ENCODE measurements around the gene REXO1.
"Not testable (repeated sequence)": the region's sequence is repeated elsewhere in the genome, so short reads cannot be mapped to it uniquely, and the experiment has no call there.

Gene REXO1

DNA sequence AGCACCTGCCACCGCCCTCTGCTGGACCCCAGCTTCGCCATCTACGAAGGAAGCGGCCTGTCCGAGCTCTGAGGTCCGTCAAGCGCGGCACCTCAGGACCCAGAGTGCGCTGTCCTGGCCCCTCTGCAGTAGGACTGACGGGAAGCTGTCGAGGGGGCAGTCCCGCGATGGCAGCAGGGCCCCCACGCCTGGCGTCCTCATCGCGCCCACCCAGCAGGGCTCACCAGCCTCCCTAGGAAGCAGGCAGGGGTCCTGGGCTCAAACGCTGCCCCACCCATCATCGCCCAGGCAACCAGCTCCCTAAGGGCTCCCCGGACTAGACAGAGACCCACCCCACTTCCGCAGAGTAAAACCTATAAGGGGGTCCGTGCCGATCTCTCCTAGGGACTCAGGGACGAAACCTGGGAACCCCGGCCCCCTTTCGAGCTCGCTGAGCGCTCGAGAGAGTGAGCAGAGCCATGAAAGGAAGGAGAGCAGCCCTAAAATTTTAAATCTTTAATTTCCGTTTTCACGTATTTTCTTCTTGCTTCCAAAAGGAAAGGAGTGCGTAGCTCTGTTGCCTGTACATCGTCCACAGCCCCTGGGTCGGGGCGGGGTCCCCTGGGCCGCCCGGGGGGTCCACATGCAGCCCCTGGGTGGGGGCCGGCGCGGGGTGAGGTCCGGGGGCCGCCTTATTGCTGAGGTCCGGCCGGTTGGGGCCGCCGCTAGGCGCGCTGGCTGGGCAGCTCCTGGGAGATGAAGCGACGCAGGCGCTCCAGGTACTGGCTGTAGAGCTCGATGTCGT is 28.4 kb upstream of the REXO1 start:
- DNase-seq, result not testable (repeated sequence)

DNA sequence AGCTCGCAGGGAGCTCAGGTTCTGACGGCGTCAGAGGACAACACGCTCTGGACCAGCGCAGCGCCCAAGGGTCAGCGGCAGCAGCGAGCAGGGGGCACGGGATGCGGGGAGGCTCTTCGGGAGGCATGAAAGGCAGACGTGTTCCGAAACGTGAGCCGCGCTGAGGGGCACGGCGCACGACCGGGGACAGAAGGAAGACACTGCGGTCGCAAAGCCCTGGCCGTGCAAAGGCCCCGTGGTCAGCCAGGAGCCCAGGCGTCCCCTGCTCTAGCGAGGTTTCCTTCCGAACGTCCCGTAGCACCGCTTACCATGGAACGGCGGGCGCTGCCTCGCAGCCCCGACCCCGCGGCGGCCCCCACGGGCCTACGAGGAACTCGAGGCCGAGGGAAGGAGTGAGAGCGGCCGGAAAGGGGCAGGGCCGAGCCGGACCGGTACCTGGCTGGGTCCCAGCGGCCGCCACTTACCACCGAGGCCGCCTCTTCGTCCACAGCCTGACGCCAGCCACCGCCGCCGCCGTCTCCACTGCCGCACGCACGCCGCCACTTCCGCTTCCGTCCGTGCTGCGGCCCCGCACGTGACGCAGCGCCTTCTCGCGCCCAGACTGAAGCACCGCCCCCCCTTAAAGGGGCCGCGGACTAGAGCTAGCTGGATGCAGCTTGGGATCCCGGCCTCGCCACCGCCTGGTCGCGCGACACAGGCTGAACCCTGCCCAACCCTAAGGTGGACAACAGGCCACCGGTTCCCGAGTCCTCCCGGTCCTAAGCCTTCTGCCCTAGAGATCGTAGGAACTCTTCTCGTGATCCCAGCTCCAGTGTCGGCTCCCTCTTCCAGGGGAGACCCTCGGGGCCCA is 27.6 kb upstream of the REXO1 start:
- peak; percentile 83 to 86 for DNase-seq

DNA sequence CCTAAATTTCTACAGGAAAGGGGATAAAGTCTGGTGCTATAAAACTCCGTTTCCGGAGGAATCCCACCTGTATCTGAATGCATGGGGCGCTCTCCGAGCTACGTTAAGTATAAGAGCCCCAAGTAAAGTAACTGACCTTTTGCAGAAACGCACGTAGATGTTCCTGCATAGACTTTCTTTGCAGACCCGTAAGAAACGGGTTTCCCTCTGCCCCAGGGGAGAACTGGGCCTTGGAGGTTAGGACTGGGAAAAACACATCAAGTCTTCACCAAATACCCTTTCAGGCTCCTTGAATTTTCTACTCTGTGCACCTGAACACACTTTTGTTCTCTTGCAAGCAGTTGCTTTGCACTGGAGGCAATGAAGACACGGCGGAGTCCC is 27.0 kb upstream of the REXO1 start:
- DNase-seq, result not testable (repeated sequence)

DNA sequence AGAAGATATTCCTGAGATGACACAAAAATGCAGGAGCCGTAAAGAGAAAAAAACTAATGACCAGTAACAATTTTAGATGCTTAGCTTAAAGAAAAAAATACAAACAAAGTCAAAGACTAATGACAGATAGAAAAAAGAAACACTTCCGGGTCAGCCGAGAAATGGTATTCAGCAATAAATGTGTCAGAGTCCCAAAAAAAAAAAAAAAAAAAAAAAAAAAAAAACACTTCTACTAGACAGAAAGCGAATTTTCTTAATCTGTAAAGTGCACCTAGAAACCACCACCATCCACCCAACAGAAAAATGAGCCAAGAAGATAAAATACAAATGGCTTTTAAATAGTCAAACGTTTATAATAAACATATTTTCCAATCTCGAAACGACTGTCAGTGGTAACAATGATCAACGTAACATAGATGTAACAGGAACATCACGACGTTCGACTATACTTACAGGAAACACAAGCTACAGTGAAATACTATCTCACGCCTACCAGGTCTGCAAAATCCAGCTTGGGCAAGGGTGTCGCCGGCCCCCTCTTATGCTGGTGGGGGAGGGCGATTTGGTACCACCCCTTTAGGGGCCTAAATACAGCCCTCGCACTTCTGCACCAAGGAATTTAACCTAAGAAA is 26.4 kb upstream of the REXO1 start:
- no peak for DNase-seq

DNA sequence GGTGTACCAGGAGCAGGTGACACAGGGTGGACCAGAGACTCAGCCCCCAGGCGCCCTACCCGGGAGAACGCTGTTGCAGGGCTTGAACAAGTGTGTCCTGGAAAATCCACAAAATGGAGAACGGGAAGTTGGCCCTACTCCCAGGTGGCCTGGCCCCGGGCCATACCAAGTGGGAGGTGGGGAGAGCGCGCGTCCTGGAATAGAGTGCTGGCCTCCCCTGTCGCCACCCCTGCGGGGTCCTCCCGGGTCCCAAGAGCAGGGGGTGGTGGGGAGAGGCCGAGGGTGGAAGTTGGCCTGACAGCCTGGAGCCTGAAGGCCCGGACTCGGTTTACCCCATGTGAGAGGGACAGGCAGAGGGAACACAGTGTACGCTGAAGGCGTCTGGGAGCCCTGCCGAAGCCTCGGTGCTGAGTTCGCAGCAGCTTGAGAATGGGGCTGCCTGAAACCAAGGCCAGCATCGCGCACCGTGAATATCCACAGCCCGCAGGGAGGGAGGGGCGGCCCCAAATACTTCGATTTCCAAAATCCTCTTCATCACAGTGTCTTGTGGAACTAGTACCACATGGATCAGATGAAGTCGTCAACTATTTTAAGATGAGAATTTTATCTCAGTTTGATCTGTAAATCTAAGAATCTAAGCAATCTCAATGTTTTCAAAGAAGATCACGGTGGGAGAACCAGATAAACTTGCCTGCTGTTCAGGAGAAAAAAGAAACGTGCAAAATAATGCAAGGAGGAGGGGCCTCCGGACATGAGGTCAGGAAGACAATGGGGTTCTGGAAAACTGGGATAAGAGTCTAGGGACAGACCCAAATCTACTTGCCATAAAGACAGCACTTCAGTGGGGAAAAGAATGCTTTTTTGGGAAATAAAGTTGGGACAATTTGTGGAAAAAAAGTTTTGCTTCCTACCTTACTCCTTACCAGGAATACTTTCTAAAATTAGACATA is 25.5 kb upstream of the REXO1 start:
- no peak for DNase-seq

DNA sequence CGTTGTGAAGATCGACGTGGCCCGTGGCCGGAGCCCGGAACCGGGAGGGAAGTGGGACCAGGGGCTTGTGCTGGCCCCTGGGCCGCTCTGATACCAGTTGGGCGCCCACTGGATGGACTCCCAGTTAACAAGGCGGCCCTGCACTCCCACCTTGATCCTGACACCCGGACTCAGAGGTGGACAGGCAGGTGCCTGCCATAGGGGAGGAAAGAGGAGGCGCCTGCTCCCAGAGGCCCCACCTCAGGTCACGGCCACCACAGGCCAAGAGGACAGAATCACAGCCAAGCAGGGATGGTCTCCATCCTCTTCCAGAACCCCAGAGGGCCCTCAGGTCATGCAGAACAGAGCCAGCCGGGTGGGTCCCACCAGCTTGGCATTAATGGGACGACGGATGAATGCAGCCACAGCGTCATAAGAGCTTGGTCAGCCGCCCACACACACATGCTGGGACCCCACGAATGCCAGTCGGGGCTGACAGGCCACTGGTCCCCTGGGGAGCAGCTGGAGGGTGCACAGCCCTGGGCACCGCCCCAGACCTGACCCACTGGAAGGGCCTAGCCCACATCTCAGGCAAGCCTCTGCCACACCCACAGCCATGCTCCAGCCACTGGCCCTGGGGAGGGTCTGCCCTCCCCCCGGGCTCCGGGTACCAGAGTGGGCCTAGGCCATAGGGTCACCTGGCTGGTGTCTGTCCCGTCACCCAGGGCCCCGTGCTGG is 24.7 kb upstream of the REXO1 start:
- DNase-seq, result no peak

DNA sequence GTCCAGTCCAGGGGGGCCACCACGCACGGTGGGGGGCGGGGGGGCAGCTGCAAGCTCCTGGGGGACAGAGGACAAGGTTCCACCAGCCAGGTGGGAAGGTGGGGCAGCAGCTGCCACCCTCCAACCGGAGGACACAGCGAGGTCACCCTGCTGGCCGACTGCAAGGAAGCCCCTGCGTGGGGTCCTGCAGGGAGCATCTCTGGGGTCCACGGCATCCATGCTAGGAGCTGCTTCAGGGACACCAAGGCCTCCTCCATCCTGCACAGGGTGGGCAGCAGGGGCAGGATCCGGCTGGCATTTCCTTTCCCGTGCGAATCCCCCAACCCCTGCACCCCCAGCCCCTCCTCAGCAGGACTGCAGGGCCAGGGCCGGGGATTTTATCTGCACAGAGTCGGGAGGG is 23.3 kb upstream of the REXO1 start:
- DNase-seq, result no peak

DNA sequence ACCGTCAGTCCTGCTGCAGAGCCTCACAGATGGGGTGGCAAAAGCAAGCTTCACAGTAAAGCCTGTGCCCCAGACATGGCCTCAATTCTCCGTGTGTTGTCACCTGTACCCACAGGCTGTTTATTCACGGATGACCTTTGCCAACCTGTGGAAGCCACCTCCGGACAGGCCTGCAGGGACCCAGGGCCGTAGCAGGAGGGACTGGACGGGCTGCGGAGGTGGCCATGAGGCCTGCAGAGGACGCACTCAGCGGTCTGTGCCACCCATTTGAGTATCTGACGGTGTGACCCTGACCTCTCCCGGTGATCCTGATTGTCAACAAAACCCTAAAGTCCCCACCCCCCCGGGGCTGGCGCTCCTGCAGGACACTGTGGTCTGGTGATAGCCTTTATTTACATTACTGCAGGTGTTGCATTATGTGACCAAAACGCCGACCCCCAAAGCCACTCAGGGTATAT is 22.9 kb upstream of the REXO1 start:
- no peak for DNase-seq

DNA sequence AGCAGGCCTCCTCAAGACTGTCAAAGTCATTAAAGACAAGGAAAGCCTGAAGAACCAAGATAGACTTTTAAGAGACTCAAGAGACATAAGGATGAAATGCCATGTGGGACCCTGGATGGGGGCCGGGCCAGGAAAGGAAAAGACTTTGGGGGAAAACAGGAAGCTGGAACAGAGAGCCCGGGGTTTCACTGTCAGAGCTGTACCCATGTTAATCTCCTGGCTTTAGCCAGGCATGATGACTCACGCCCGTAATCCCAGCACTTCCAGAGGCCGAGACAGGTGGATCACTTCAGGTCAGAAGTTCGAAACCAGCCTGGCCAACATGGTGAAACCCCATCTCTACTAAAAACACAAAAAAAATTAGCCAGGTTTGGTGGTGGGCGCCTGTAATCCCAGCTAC is 20.7 kb upstream of the REXO1 start:
- DNase-seq, result no peak

DNA sequence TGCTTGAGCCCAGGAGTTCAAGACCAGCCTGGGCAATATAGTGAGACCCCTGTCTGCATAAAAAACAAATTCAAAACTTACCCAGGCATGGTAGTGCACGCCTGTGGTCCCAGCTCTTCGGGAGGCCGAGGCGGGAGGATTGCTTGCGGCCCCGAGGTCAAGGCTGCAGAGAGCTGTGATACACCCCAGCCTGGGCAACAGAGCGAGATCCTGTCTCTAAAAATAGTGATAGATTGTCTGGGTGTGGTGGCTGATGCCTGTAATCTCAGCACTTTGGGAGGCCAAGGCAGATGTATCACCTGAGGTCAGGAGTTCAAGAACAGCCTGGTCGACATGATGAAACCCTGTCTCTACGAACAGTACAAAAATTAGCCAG is 19.1 kb upstream of the REXO1 start:
- no peak for DNase-seq

DNA sequence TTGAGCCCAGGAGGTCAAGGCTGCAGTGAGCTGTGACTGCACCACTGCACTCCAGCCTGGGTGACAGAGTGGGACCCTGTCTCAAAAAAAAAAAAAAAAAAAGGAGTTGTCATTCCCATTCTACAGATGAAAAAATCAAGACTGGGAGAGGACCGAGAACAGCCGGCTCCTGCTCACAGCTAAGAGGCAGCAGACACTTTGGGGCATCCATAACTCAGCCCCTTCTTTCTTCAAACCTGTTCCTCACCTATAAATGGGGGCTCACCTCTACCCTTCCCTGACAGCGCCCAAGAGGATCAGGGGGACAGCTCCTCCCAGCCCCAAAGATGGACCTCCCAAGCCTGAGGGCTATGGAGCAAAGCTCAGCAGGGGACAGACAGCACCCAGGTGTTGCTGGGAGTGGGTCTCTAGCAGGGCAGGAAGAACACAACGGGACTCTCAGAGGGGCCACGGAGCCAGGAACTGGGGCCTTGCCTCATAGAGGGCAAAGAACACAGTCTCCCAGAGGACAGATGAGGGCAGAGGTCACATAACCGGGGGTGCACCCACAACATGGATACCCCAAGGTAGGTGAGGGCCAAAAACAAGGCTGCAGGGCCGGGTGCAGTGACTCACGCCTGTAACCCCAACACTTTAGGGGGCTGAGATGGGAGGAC is 18.5 kb upstream of the REXO1 start:
- no peak for DNase-seq

DNA sequence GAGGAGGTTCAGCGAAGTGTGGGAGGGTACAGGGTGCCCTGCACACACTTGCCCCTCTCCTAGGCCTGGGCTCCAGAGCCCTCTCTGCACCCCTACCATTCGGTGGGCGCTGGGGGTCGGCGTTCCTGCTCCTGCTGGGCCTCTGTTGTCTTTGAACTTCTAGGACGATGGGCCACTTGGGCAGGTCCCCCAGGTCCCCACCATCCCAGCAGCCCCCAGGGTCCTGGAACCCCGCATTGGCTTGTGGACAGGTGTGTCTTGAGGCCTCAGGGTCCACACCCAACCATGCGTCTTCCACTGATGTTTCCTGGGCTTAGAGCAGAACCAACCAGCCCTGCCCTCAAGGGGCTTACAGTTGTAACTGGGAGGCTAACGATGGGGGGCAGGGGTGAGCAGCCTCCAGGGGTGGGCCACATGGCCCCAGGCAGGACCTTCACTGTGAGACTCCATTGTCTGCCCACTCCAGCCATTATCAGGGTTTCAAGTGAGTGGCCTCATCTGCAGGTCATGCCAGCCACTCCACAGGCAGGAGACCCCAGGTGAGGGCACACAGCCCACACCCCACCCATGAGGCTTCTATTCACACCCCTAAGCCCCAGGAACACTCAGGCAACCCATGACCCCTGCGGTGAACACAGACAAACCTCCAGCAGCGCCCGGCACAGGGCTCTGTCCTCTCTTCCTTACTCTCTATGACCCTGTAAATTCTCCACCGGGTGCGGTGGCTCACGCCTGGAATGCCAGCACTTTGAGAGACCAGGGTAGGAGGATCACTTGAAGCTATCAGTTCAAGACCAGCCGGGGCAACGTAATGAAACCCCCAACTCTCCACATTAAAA is 17.1 kb upstream of the REXO1 start:
- DNase-seq, result no peak

DNA sequence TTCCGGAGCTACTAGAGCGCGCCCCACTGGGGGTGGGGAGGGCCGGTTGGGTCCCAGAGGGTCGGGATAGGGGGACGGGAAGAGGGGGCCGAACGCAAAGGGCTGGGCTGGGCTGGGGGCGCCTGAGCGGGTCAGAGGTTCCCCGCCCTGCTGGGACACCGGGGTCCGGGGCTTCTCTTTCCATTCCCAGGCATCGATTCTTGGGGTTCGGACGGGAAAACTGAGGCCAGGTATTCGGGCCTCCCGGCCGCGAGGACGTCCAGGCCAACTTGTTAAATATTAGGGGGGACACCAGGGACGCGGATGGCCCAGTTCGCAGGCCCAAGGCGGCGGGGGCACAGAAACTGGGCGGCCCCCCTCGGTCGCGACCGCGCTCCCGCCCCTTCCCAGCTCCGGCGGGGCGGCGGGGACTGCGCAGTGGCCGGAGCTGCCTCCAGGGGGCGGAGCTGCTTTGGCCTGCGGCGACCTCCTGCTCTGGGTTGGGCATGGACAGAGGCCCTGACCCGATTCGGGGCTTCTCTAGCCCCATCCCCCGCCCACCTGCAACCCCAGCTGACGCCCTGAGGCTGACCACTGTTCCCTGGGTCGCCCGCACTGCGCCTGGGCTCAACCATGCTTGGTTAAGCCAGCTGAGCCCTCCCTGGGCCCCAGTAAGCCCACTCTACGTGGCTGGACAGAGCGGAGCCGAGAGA is 16.3 kb upstream of the REXO1 start:
- DNase-seq, result peak in 1 of 2 donors; percentile 64

DNA sequence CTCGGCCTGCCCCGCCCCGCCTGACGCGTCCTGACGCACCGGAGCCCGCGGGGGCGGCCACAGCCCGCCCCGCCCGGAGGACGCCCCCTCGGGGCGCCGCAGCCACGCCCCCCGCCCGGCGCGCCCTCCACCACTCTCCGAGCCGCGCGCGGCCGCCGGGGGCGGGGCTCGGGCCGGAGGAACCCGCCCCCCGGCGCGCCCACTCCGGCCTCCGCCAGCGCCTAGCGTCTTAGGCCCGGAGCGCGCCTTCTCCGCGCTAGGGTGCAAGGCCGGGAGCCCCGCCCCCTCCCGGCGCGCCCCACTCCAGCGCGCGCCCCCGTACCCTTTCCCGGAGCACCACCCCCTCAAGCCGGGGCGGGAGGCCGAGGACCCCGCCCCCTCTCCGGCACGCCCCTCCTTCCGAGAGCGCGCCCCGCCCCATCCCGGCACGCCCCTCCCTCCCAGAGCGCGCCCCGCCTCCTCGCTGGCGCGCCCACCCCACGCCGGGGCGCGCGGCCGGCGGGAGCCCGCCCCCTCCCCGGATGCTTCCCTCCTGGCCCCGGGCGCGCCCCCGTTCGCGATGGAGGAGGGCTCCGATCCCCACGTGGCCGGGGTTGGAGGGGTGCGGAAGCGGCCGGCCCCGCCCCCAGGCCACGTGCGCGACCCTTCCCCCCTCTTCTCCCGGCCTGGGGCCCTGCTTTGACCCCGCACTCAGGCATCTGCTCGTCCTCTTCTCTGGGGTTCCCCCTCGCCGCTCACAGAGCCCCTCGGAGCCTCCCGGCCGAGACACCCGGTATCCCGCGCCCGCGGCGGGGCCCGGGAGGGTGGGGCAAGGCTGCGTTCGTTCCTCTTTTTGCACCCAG is 15.6 kb upstream of the REXO1 start:
- DNase-seq, result peak; percentile 87 to 93

DNA sequence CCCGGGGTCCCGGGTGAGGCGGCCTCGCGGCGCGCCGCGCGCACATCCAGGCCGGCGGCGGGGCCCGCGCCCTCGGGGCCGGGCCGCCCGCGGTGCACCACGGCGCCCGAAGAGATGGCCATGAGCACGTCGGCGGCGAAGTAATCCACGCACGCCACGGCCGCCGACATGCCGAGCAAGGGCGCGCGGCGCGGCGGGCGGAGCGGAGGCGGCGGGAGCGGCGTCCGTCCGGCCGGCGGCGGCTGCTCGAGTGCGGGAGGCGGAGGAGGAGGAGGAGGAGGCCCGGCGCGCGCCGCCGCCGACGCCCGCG is 15.0 kb upstream of the REXO1 start, which contains the start of gene KLF16:
Gene KLF16, minus strand, starts transcription at position 252 of the 310 bp plus-strand sequence. Its CDS starts 82 bp downstream, at position 170.
- no peak for DNase-seq

DNA sequence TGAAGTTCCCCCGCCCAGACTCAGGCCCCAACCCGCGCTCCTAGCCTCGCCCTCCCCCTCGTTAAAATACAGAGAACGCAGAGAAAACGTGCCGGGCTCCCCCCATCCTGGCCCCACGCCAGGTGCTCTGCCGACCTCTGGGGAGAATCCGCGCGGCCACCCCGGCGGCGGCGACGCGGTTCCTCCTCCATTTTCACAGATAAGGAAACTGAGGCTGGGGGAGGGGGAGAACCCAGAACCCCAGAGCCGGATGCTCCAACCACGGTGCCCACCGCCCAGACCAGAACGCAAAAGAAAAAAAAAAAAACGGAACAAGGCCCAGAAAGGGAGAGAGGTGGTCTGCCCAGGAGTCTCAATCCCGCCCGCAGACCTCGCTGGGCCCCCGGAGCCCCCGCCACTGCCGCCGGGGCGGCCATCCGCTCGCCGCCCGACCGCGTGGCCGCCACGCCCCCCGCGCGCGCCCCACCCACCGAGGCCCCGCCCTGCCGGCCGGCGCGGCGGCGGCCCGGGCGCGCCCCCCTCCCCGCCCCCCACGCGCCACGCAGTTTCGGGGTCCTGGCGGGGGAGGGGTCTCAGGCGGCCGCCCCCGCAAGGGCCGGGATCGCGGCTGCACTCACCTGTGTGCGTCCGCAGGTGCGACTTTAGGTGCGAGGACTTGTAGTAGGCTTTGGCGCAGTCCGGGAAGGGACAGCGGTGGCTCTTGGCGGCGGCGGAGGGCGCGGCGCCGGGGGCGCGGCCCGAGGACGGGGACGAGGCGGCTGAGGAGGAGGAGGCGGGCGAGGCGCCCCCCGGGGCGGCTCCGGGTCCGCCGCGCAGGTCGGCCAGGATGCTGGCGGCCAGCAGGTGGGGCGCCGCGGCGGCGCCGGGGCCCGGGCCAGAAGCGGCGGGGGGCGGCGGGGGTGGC is 14.4 kb upstream of the REXO1 start:
- DNase-seq, result peak in 1 of 2 donors; percentile 60

DNA sequence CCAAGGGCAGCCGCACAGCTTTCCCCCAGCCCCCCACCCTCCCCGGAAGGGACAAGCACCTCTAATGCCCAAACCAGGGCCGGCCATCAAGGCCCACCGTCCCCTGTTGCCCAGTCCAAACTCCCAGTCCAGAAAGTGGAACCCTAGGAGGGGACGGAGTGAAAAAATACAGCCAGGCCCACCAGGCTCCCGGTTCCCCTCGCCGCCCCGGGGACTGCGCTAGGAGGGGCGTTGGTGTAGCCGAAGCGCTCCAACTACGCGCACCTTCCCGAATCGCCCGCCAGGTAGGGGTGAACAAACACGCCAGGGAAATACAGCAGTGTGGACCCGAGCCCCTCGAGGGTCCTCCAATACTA is 13.8 kb upstream of the REXO1 start:
- no peak for DNase-seq

DNA sequence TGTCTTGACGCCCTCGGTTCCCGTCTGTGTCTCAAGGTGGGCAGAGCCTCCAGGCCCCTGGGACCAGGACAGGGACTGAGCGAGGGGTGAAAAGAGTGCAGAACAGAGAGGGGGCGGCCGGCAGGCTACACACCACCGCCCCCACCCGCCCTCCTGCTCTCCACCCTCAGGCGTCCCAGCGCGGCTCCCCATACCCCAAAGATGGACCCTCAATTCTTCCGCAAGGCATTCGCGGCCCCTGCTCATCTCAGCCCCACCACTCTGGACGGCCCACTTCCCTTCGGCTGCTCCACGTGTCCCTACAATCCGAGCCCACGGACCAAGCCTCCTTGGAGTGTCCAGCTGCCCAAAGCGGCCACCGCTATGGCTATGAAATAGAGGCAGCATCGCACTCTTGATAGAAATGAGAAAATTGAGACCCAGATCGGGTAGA is 13.3 kb upstream of the REXO1 start:
- DNase-seq, result no peak
